Muscle of arm (tissue), 12 donors: ENCODE data around the gene SLC26A11. TPM values are rescaled to one million over a fixed set of nuclear protein-coding genes. Genes with fewer than 3 reads are reported as not detected.
A peak's percentile ranks its signal among the peaks of the same experiment; 100 is the strongest.
"Not testable (repeated sequence)": the region's sequence is repeated elsewhere in the genome, so short reads cannot be mapped to it uniquely, and the experiment has no call there.

Experiments
- DNase-seq: peaks from one replicate; pipeline ENCODE4 v3.0.0-alpha.2; 2013
- polyA plus RNA-seq, 12 donors: library from polyadenylated mRNA; unstranded; fragments of 120-200 nt; gene quantifications; one replicate each; pipeline ENCODE4 v1.2.1, GENCODE V29; 2013; ENCODE audit not compliant: insufficient read length in 12 of 12

SLC26A11 gene
- polyA plus RNA-seq, 12 donors, result 6.3 to 16.7 (median 8.8) TPM; not detected in 1

- peak; percentile 43 for DNase-seq
Observed at GRCh38 chr17:80260069-80260535, 39.9 kb downstream of the SLC26A11 start.

- DNase-seq, result no peak
Observed at GRCh38 chr17:80260791-80261158, 40.5 kb downstream of the SLC26A11 start, which contains the start of gene RNF213. Gene RNF213, plus strand, starts transcription at chr17:80260852. Its CDS starts 2,830 bp downstream, at chr17:80263682.

DNA sequence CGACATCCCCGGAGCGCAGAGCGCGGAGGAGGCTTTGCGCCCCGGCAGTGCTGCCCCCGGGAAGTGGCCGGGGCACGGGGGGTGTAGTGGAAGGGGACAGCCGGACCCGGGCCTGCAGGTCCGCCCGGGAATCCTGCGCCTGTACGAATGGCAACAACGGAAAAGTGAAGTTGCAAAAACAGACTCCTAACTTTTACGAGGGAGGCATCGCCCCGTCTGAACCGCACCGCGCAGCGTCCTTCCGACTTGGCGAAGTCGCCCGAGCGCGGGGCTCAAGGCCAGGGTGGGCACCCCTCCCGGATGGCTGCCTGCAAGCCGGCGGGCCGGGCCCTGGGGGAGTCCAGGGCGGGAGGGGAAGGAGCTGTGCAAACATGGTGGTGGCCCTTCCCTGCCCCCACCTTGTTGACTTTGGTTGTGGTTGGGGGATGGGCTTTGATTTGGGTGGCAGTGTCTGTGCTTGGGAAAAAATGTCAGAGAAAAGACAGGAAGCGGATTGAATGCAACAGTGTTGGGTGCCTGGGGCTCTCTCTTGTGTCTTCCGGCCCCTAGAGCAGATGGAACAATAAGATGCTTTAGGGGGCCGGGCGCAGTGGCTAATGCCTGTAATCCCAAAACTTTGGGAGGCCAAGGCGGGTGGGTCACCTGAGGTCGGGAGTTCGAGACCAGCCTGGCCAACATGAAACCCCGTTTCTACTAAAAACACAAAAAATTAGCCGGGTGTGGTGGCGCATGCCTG lies 41.1 kb downstream of the SLC26A11 start:
- DNase-seq, result peak; percentile 52

DNA sequence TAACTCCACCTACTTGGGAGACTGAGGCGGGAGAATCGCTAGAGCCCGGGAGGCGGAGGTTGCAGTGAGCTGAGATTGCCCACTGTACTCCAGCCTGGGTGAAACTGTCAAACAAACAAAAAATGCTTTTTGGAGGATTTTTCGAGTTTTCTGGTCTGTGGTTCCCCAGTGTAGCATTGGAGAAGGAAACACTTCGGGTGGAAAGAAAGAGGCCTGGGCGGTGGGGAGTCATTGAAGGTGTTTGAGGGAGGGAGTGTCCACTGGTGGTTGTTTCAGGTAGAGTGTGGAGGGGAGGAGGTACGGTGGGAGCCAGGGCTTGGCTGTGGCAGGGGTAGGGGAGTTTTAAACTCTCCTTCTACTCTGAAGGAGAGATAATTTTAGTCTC lies 41.7 kb downstream of the SLC26A11 start:
- DNase-seq, result no peak

DNA sequence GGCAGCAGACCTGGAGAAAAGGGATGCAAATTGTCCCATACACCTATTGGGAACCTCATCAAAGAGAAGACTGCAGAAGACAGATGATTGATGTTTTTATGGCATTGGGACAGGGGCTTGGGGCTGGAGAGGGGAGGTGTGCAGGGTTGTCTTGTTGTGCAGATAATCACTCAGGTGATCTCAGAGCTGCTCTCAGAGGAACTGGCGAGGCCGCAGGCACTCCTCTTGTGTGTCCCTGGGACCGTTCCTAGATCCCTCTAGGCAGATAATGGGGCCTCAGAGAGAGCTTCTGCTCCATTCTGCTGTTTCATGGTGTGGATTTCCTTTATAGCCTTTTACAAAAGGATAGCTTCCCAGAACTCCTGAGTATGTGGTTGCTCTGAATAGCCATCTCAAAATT lies 42.1 kb downstream of the SLC26A11 start:
- DNase-seq, result no peak

DNA sequence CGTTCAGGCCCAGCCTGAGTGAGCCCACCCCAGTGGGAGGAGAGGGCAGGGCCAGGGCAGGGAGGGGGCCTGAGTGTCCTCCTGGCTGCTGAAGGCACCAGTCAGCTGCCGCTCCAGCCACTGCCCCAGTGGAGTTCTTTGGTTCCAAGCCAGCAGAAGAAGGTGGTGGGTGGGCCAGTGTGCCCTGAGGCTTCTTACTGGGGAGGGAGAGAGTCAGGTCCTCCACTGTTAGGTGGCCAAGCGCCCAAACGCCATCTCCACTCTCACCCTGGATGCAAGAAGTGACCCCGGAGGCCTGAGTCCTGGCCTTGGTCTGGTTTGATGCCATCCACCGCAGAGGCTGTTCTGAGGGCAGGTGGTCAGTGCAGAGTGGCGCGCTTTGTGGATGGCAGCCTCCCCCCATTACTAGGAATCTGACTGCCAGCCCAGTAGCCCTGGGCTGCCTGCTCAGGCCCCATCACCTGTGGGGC lies 42.6 kb downstream of the SLC26A11 start:
- DNase-seq, result no peak

DNA sequence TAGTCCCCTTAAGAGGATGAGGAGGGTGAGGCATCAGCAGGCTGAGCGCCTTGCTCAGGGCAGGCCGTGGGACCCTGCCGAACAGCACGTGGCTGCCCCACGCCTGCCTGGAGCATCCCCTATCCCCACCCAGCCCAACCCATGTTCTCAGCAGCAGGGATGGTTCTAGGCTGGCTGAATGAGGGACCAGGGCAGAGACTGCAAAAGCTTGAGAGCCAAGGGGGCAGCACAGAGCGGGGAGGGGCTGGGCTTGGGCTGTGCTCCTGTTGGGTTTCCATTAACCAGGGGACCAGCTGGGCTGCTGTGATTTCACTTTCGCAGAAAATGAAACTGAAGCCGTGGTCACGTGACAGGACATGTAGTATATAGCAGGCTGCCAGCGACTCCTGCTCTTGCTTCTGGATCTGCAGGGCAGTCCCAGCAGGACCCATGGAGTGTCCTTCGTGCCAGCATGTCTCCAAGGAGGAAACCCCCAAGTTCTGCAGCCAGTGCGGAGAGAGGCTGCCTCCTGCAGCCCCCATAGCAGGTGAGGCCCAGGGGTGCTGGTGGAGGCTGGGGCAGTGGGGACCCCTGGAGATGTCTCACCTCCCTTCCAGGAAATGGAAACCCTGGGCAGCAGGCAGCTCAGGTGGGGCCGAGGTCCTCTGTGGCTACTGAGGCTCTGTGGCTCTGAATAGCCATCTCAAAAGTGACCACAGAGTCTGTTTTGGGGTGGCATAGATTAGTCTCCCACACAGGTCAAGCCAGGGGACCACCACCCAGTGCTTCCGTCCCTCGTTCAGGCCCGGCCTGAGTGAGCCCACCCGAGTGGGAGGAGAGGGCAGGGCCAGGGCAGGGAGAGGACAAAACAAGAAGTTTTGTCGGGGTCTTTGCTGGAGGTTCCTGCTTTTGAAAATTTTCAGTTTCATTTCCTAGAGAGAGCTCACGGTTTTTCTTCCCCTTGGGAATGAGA lies 43.3 kb downstream of the SLC26A11 start:
- DNase-seq, result peak; percentile 90

- no peak for DNase-seq
Observed at GRCh38 chr17:80264205-80265075, 44.2 kb downstream of the SLC26A11 start.

- DNase-seq, result no peak
Observed at GRCh38 chr17:80265205-80266068, 45.2 kb downstream of the SLC26A11 start.

- DNase-seq, result no peak
Observed at GRCh38 chr17:80267391-80267790, 47.2 kb downstream of the SLC26A11 start.

DNA sequence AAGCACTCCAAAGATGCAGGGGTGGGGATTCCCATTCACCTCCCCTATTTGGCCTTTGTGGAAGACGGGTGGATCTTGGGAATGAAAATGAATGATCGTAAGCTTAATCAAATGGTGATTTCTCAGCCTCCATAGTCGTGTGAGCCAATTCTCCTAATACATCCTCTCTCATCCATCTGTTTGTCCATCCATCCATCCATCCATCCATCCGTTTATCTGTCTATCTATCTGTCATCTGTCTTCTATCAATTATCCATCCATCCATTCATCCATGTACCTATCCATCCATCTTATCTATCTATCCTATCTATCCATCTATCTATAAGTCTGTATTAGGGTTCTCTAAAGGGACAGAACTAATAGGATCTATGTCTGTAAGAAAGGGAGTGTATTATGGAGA lies 48.2 kb downstream of the SLC26A11 start:
- DNase-seq, result no peak

DNA sequence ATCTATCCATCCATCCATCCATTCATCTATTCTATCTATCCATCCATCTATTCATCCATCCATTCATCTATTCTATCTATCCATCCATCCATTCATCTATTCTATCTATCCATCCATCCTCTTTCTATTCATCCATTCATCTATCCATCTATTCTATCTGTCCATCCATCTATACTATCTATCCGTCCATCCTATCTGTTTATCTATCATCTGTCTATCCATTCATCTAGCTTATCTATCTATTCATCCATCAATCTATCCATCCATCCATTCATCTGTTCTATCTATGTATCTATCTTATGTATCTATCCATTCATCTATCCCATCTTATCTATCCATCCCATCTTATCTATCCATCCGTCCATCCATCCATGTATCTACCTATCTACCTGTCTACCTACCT lies 49.2 kb downstream of the SLC26A11 start:
- no peak for DNase-seq

- no peak for DNase-seq
Observed at GRCh38 chr17:80270104-80270503, 49.9 kb downstream of the SLC26A11 start.

- no peak for DNase-seq
Observed at GRCh38 chr17:80270836-80271235, 50.6 kb downstream of the SLC26A11 start.

- DNase-seq, result no peak
Observed at GRCh38 chr17:80272366-80272765, 52.1 kb downstream of the SLC26A11 start.

GRCh38 chr17:80274331-80274730 lies 54.1 kb downstream of the SLC26A11 start:
- no peak for DNase-seq

DNA sequence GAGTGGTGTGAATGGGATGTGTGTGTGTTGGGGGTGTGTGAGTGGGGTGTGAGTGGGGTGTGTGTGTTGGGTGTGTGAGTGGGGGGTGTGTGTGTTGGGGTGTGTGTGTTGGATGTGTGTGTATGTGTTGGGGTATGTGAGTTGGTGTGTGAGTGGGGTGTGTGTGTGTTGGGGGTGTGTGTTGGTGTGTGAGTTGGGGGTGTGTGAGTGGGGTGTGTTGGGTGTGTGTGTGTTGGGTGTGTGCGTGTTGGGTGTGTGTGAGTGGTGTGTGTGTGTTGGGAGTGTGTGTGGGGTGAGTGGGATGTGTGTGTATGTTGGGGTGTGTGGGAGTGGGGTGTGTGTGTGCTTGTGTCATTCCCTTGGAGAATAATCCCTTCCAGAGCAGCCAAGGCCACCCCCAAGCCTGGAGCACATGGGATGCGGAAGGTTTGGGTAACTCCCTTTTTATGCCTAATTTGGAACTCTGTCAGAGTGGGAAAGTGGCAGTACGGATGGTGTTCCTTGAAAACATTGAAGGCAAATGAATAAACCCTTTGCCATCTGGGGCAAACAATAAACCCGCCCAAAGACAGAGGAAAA lies 54.7 kb downstream of the SLC26A11 start:
- no peak for DNase-seq

DNA sequence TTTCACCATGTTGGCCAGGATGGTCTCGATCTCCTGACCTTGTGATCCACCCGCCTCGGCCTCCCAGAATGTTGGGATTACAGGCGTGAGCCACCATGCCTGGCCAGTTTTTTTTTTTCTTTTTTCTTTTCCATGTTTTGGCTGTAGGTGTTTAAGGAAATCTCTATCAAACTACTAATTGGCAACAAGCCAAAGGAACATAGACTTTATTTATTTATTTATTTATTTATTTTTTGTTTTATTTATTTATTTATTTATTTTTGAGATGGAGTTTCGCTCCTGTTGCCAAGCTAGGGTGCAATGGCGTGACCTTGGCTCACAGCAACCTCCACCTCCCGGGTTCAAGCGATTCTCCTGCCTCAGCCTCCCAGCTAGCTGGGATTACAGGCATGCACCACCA lies 55.6 kb downstream of the SLC26A11 start:
- not testable (repeated sequence) for DNase-seq

GRCh38 chr17:80277751-80278671 lies 57.8 kb downstream of the SLC26A11 start:
- no peak for DNase-seq
